Measurements from ENCODE around the gene GLIPR1L1.
"Not testable (repeated sequence)": the region's sequence is repeated elsewhere in the genome, so short reads cannot be mapped to it uniquely, and the experiment has no call there.

The GLIPR1L1 gene

DNA sequence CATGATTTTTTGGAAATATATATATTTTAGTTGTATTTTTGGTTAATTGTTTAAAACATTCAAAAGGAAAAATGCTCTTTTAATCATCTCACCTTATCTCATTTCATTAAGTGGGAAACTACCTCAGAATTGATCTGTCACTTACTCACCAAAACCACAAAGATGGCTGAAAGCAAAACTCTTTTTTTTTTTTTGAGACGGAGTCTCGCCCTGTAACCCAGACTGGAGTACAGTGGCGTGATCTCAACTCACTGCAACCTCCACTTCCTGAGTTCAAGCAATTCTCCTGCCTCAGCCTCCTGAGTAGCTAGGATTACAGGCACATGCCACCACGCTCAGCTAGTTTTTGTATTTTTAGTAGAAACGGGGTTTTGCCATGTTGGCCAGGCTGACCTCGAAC is 11.7 kb downstream of the GLIPR1L1 start:
- not testable (repeated sequence) for H3K23ac ChIP-seq (ENCODE audit: low read length); H4K8ac ChIP-seq (ENCODE audit: low read depth, low read length); H2BK120ac ChIP-seq (ENCODE audit: insufficient read depth, low read length, poor library complexity); H3K4me3 ChIP-seq (ENCODE audit: low read depth, low read length); H3K79me1 ChIP-seq (ENCODE audit: low read length); H4K12ac ChIP-seq (ENCODE audit: low read depth, low read length); H4K91ac ChIP-seq (ENCODE audit: low read depth, low read length); H3K18ac ChIP-seq (ENCODE audit: low read length); H3K27ac ChIP-seq (ENCODE audit: low read depth, low read length); H3K4ac ChIP-seq (ENCODE audit: low read depth, low read length); H3K4me2 ChIP-seq (ENCODE audit: low read length); DNase-seq; H3K79me2 ChIP-seq (ENCODE audit: control insufficient read depth, insufficient read depth, low read length, poor library complexity); H3K9me3 ChIP-seq (ENCODE audit: insufficient read depth, low read depth, low read length); H2AK5ac ChIP-seq (ENCODE audit: low read length); H3K14ac ChIP-seq (ENCODE audit: low read length); H2AFZ ChIP-seq (ENCODE audit: insufficient read depth, low read length, poor library complexity); H3K4me1 ChIP-seq (ENCODE audit: control insufficient read depth in 1 of 2, insufficient read depth in 2 of 2, low read length in 2 of 2); H3K27me3 ChIP-seq (ENCODE audit: insufficient read depth, low read length); H3K9ac ChIP-seq (ENCODE audit: low read length); H2BK12ac ChIP-seq (ENCODE audit: low read length); H3K36me3 ChIP-seq (ENCODE audit: control insufficient read depth in 1 of 2, insufficient read depth in 2 of 2, low read length in 2 of 2); H2BK5ac ChIP-seq (ENCODE audit: low read depth, low read length, poor library complexity)
- WGBS (ENCODE audit: extremely low coverage, insufficient coverage, insufficient read length): no CpG with 5 or more reads among the region's 6 CpGs

DNA sequence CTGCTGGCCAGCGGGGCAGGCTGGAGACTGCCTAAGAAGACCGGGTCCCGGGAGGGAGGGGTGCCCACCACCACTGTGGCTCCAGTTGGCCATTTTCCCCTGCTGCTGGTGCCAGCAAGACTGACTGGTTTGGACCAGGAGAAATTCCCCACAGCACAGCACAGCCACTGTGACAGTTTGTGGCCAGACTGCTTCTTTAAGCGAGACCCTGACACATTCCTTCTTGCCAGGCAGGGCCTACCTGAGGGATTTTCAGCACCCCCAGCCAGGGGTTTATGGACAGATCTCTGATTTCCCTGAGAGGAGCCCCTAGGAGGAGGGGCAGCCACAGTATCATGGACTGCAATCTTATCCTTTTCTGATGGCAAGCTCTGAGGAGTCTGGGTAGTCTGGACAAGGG is 15.5 kb downstream of the GLIPR1L1 start:
- no peak overlapping the region for H3K14ac ChIP-seq (ENCODE audit: low read length)
- WGBS (ENCODE audit: extremely low coverage, insufficient coverage, insufficient read length): no CpG with 5 or more reads among the region's 4 CpGs
- peaks cover 0 to 7% of the 10 kb centered on the region in 2 experiments for H3K4me1 ChIP-seq (ENCODE audit: control insufficient read depth in 1 of 2, insufficient read depth in 2 of 2, low read length in 2 of 2)
- H3K9me3 ChIP-seq (ENCODE audit: insufficient read depth, low read depth, low read length): no peaks in the 10 kb centered on the region
- DNase-seq: no peak
- no peaks in the 10 kb centered on the region for H3K27me3 ChIP-seq (ENCODE audit: insufficient read depth, low read length)
- H3K36me3 ChIP-seq (ENCODE audit: control insufficient read depth in 1 of 2, insufficient read depth in 2 of 2, low read length in 2 of 2): no peaks in the 10 kb centered on the region
- no peak overlapping the region for H2BK12ac ChIP-seq (ENCODE audit: low read length)
- H3K4ac ChIP-seq (ENCODE audit: low read depth, low read length): no peak overlapping the region
- no peak overlapping the region for H2AK5ac ChIP-seq (ENCODE audit: low read length)
- H2BK120ac ChIP-seq (ENCODE audit: insufficient read depth, low read length, poor library complexity): no peak overlapping the region
- H3K4me2 ChIP-seq (ENCODE audit: low read length): no peak overlapping the region
- no peak overlapping the region for H4K8ac ChIP-seq (ENCODE audit: low read depth, low read length)
- no peak overlapping the region for H3K23ac ChIP-seq (ENCODE audit: low read length)
- no peaks in the 10 kb centered on the region for H3K79me1 ChIP-seq (ENCODE audit: low read length)
- H3K9ac ChIP-seq (ENCODE audit: low read length): no peak overlapping the region
- H2BK5ac ChIP-seq (ENCODE audit: low read depth, low read length, poor library complexity): no peak overlapping the region
- H3K18ac ChIP-seq (ENCODE audit: low read length): no peak overlapping the region
- H3K27ac ChIP-seq (ENCODE audit: low read depth, low read length): no peak overlapping the region
- no peak overlapping the region for H4K91ac ChIP-seq (ENCODE audit: low read depth, low read length)
- H2AFZ ChIP-seq (ENCODE audit: insufficient read depth, low read length, poor library complexity): no peak overlapping the region
- no peak overlapping the region for H3K4me3 ChIP-seq (ENCODE audit: low read depth, low read length)
- H4K12ac ChIP-seq (ENCODE audit: low read depth, low read length): no peak overlapping the region
- H3K79me2 ChIP-seq (ENCODE audit: control insufficient read depth, insufficient read depth, low read length, poor library complexity): no peaks in the 10 kb centered on the region

DNA sequence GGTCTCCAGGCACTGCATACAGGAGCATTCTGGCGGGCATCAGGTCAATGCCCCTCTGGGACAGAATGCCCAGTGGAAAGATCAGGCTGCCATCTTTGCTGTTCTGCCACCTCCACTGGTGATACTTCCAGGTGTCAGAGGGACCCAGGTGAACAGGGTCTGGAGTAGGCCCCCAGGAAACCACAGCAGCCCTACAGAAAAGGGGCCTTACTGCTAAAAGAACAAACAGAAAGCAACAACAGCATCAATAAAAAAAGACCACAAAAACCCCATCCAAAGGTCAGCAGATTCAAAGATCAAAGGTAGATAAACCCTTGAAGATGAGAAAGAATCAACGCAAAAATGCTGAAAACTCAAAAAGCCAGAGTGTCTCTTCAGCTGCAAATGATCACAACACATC is 15.9 kb downstream of the GLIPR1L1 start:
- no peak overlapping the region for H3K23ac ChIP-seq (ENCODE audit: low read length)

DNA sequence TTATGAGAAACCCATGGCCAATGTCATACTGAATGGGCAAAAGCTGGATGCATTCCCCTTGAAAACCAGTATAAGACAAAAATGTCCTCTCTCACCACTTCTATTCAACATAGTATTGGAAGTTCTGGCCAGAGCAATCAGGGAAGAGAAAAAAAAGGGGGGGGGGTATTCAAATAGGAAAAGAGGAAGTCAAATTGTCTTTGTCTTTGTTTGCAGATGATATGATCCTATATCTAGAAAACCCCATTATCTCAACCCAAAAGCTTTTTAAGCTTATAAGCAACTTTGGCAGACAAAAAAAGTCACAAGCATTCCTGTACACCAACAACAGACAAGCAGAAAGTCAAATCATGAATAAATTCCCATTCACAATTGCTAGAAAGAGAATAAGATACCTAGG is 19.5 kb downstream of the GLIPR1L1 start:
- Histone ChIP-seq H2AK5ac (ENCODE audit: low read length) (no peak overlapping the region), H4K8ac (ENCODE audit: low read depth, low read length) (no peak overlapping the region), H3K79me1 (ENCODE audit: low read length) (no peaks in the 10 kb centered on the region), H3K9ac (ENCODE audit: low read length) (no peak overlapping the region), H3K27ac (ENCODE audit: low read depth, low read length) (no peak overlapping the region), H2BK12ac (ENCODE audit: low read length) (no peak overlapping the region), H2AFZ (ENCODE audit: insufficient read depth, low read length, poor library complexity) (no peak overlapping the region), H3K36me3 (ENCODE audit: control insufficient read depth in 1 of 2, insufficient read depth in 2 of 2, low read length in 2 of 2) (no peaks in the 10 kb centered on the region), H3K14ac (ENCODE audit: low read length) (no peak overlapping the region), H2BK120ac (ENCODE audit: insufficient read depth, low read length, poor library complexity) (no peak overlapping the region), H3K18ac (ENCODE audit: low read length) (no peak overlapping the region), H3K4me2 (ENCODE audit: low read length) (no peak overlapping the region), H4K91ac (ENCODE audit: low read depth, low read length) (no peak overlapping the region), H4K12ac (ENCODE audit: low read depth, low read length) (no peak overlapping the region), H3K23ac (ENCODE audit: low read length) (no peak overlapping the region), H3K27me3 (ENCODE audit: insufficient read depth, low read length) (no peaks in the 10 kb centered on the region), H3K9me3 (ENCODE audit: insufficient read depth, low read depth, low read length) (peaks cover 1% of the 10 kb centered on the region), H3K4me1 (ENCODE audit: control insufficient read depth in 1 of 2, insufficient read depth in 2 of 2, low read length in 2 of 2) (peaks cover 0 to 7% of the 10 kb centered on the region in 2 experiments), H2BK5ac (ENCODE audit: low read depth, low read length, poor library complexity) (no peak overlapping the region), H3K4ac (ENCODE audit: low read depth, low read length) (no peak overlapping the region), H3K4me3 (ENCODE audit: low read depth, low read length) (no peak overlapping the region), H3K79me2 (ENCODE audit: control insufficient read depth, insufficient read depth, low read length, poor library complexity) (no peaks in the 10 kb centered on the region)
- no peak for DNase-seq

More for the DNA sequence above, 15.9 kb downstream of the GLIPR1L1 start:
- H3K36me3 ChIP-seq (ENCODE audit: control insufficient read depth in 1 of 2, insufficient read depth in 2 of 2, low read length in 2 of 2): no peaks in the 10 kb centered on the region
- H3K27ac ChIP-seq (ENCODE audit: low read depth, low read length): no peak overlapping the region
- H3K18ac ChIP-seq (ENCODE audit: low read length): no peak overlapping the region
- H3K27me3 ChIP-seq (ENCODE audit: insufficient read depth, low read length): no peaks in the 10 kb centered on the region
- H3K4me3 ChIP-seq (ENCODE audit: low read depth, low read length): no peak overlapping the region
- no peak overlapping the region for H2BK12ac ChIP-seq (ENCODE audit: low read length)
- H2BK5ac ChIP-seq (ENCODE audit: low read depth, low read length, poor library complexity): no peak overlapping the region
- no peaks in the 10 kb centered on the region for H3K79me2 ChIP-seq (ENCODE audit: control insufficient read depth, insufficient read depth, low read length, poor library complexity)
- H4K8ac ChIP-seq (ENCODE audit: low read depth, low read length): no peak overlapping the region
- H3K9ac ChIP-seq (ENCODE audit: low read length): no peak overlapping the region
- H4K91ac ChIP-seq (ENCODE audit: low read depth, low read length): no peak overlapping the region
- no peak overlapping the region for H2BK120ac ChIP-seq (ENCODE audit: insufficient read depth, low read length, poor library complexity)
- peaks cover 0 to 7% of the 10 kb centered on the region in 2 experiments for H3K4me1 ChIP-seq (ENCODE audit: control insufficient read depth in 1 of 2, insufficient read depth in 2 of 2, low read length in 2 of 2)
- no peaks in the 10 kb centered on the region for H3K79me1 ChIP-seq (ENCODE audit: low read length)
- no peaks in the 10 kb centered on the region for H3K9me3 ChIP-seq (ENCODE audit: insufficient read depth, low read depth, low read length)
- no peak overlapping the region for H4K12ac ChIP-seq (ENCODE audit: low read depth, low read length)
- no CpG with 5 or more reads among the region's 2 CpGs for WGBS (ENCODE audit: extremely low coverage, insufficient coverage, insufficient read length)
- no peak overlapping the region for H3K14ac ChIP-seq (ENCODE audit: low read length)
- no peak overlapping the region for H2AFZ ChIP-seq (ENCODE audit: insufficient read depth, low read length, poor library complexity)
- H3K4ac ChIP-seq (ENCODE audit: low read depth, low read length): no peak overlapping the region
- H3K4me2 ChIP-seq (ENCODE audit: low read length): no peak overlapping the region
- H2AK5ac ChIP-seq (ENCODE audit: low read length): no peak overlapping the region
- DNase-seq: no peak

- H2AK5ac ChIP-seq (ENCODE audit: low read length): no peak overlapping the region
- H3K79me2 ChIP-seq (ENCODE audit: control insufficient read depth, insufficient read depth, low read length, poor library complexity): no peaks in the 10 kb centered on the region
- H3K36me3 ChIP-seq (ENCODE audit: control insufficient read depth in 1 of 2, insufficient read depth in 2 of 2, low read length in 2 of 2): no peaks in the 10 kb centered on the region
- no peak overlapping the region for H3K4me2 ChIP-seq (ENCODE audit: low read length)
- H3K27ac ChIP-seq (ENCODE audit: low read depth, low read length): no peak overlapping the region
- H3K27me3 ChIP-seq (ENCODE audit: insufficient read depth, low read length): no peaks in the 10 kb centered on the region
- H3K18ac ChIP-seq (ENCODE audit: low read length): no peak overlapping the region
- H2BK12ac ChIP-seq (ENCODE audit: low read length): no peak overlapping the region
- H2AFZ ChIP-seq (ENCODE audit: insufficient read depth, low read length, poor library complexity): no peak overlapping the region
- no peak overlapping the region for H2BK5ac ChIP-seq (ENCODE audit: low read depth, low read length, poor library complexity)
- no peaks in the 10 kb centered on the region for H3K79me1 ChIP-seq (ENCODE audit: low read length)
- no peak overlapping the region for H3K9ac ChIP-seq (ENCODE audit: low read length)
- no peak overlapping the region for H4K8ac ChIP-seq (ENCODE audit: low read depth, low read length)
- DNase-seq: no peak
- no peak overlapping the region for H2BK120ac ChIP-seq (ENCODE audit: insufficient read depth, low read length, poor library complexity)
- H4K12ac ChIP-seq (ENCODE audit: low read depth, low read length): no peak overlapping the region
- H3K4me3 ChIP-seq (ENCODE audit: low read depth, low read length): no peak overlapping the region
- H3K23ac ChIP-seq (ENCODE audit: low read length): no peak overlapping the region
- no peaks in the 10 kb centered on the region for H3K9me3 ChIP-seq (ENCODE audit: insufficient read depth, low read depth, low read length)
- H3K14ac ChIP-seq (ENCODE audit: low read length): no peak overlapping the region
- H3K4ac ChIP-seq (ENCODE audit: low read depth, low read length): no peak overlapping the region
- H3K4me1 ChIP-seq (ENCODE audit: control insufficient read depth in 1 of 2, insufficient read depth in 2 of 2, low read length in 2 of 2): no peaks in the 10 kb centered on the region
- H4K91ac ChIP-seq (ENCODE audit: low read depth, low read length): no peak overlapping the region
These were observed 26.4 kb downstream of the GLIPR1L1 start for GRCh38 chr12:75360920-75361319.

Measured in trophoblast cell (in vitro differentiated cells and primary cell).